T1000 (cell line): ENCODE data around the gene LRRN2.
"Not testable (repeated sequence)": the region's sequence is repeated elsewhere in the genome, so short reads cannot be mapped to it uniquely, and the experiment has no call there.

Experiments
- DNase-seq: peaks from one replicate; lab custom pipeline; 2025; ENCODE audit warnings: mixed read lengths; lab: John Stamatoyannopoulos, UW

LRRN2 gene

DNA sequence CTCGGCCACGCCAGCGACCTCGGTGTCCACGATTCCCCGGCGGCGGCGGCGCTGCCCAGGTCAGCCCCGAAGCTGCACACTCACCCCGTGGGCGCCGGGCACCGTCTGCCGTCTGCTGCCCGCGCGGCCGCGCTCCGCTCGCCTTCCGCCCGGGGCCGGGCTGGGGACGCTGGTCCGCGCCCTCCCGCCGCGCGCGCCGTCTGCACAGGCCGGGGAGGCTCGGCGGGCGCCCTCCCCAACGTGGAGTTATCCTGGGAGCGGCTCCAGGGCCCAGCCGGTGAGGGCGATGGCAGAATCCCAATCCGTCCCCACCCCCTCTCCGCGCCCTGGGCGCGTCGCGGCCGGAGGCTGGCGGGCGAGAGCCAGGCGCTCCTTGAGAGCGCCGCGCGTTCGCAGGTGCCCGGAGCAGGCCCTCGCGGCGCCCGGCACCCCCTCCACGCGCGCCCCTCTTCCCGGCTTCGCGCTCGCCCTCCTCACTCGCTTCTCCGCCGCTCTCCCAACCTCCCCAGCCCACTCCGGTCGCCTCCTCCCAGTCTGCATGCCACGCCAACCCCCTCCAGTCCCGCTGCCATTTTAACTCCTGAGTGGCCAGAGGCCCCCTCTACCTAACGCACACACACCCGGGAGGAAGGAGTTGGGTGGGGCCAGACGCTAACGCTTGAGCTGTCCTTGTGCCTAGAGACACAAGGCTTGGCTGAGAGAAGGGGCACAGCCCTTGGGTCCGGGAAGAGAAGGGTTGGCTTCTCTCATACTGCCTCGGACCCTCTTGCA, at the start of gene LRRN2:
LRRN2 (minus strand) TSS at position 503 of the 771 bp plus-strand sequence. CDS start 65,746 bp downstream, outside the sequence.
- no peak for DNase-seq

- no peak for DNase-seq
These were observed 49.5 kb upstream of the LRRN2 start for GRCh38 chr1:204735042-204735441.

GRCh38 chr1:204733869-204734596, 48.5 kb upstream of the LRRN2 start:
- no peak for DNase-seq

GRCh38 chr1:204733289-204733688, 47.8 kb upstream of the LRRN2 start:
- DNase-seq, result no peak

- no peak for DNase-seq
These were observed 46.5 kb upstream of the LRRN2 start for GRCh38 chr1:204731985-204732575.

- no peak for DNase-seq
These were observed 46.0 kb upstream of the LRRN2 start for GRCh38 chr1:204731509-204731908.

DNA sequence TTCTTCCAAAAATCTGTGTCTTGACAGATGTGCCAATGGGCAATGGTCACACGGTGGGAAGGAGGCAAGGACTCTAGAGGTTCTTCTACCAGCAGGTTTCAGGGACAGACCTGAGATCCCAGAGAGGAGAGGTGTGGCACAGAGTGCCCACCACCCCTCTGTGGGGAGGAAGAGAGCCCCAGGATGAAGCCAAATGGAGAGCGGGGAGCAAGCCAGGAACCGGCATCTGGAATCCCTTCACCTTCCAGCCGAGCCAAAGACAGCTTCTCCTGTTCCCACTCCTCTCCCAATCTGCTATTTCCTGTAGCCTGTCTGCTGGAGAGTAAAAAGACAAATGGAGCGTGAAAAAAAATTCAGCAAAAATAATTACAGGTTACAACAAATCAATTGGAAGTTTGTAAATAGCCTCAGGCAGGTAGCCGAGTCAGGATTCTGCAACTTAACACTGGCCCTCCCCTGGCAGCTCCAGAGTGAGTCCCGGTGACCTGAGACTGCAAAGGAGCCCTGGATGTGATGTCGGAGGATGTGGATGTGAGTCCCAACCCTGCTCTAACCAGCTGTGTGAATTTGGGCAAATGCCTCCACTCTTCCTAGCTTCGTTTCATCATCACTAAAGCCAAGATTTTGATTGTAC, 45.4 kb upstream of the LRRN2 start:
- no peak for DNase-seq

GRCh38 chr1:204729516-204729915, 44.0 kb upstream of the LRRN2 start:
- DNase-seq, result no peak

DNA sequence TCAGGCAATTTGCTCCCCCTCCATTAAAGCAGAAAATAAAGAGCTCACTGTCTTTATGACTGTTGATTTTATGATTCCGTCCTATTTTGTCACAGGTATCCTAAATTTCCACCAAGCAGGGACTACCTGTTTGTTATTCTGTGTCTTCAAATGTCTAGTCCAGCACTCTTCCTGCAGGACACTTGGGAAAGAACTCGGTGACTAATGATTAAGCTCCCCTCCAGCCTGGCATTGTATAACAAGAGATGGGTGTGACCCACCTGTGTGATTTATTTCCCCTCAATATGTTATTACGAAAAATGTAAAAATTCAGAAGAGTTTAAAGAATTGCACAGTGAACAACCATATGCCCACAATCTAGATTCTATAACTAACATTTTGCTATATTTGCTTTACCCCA, 42.9 kb upstream of the LRRN2 start:
- no peak for DNase-seq

DNA sequence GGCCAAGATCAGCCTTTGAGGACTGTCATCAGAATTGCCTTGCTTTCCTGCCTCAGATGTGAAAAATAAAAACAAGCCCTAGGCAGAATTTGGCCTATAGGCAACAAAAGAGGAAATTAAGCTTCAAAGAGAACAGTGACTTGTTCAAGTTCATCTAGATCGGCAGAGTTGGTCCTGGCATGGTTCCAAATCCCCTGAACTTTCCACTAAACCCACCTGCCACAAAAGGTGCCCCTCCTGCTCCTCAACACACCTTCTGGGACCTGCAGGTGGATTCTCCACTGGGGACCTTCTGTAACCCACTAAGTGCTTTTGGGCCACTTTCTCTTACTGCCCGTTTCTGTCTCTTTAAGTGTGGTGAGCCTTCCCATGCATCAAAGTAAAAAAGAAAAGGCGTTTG, 42.5 kb upstream of the LRRN2 start:
- DNase-seq, result no peak

- DNase-seq, result not testable (repeated sequence)
These were observed 41.9 kb upstream of the LRRN2 start for GRCh38 chr1:204727438-204727837.

GRCh38 chr1:204726478-204726877, 40.9 kb upstream of the LRRN2 start:
- DNase-seq, result no peak

GRCh38 chr1:204725821-204726448, 40.4 kb upstream of the LRRN2 start:
- DNase-seq, result no peak

DNA sequence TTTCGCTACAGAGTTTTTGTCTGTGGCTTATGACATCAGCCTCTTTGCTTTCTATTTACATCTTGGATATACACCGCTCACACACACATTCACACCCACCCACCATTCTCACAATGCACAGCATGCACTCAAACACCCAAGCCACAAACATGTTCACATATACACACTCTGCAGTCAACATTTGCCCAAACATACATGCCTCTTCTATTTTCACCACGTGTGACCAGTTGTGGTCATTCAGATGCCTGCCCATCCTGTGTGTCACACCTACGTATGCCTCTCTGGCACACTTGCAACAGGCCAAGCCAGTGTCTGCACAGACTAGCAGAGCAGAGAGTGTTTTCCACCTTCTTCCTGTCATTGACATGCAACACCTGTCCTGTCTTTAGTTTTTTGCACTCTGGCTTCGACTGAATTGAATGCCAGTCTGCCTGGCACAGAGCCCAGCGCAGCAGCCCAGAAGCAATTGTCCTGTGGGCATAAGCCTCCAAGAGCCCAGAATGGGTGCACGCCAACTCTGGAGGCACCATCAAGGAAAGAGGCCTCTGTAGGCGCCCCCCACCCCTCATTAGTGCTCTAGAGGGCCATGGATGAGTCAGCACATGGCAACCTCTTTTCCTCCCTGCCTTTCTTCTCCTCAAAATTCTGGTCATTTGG, 37.7 kb upstream of the LRRN2 start:
- no peak for DNase-seq

- DNase-seq, result no peak
These were observed 36.0 kb upstream of the LRRN2 start for GRCh38 chr1:204721373-204722055.

GRCh38 chr1:204716660-204717059, 31.1 kb upstream of the LRRN2 start:
- no peak for DNase-seq

GRCh38 chr1:204714861-204715511, 29.4 kb upstream of the LRRN2 start:
- no peak for DNase-seq

DNA sequence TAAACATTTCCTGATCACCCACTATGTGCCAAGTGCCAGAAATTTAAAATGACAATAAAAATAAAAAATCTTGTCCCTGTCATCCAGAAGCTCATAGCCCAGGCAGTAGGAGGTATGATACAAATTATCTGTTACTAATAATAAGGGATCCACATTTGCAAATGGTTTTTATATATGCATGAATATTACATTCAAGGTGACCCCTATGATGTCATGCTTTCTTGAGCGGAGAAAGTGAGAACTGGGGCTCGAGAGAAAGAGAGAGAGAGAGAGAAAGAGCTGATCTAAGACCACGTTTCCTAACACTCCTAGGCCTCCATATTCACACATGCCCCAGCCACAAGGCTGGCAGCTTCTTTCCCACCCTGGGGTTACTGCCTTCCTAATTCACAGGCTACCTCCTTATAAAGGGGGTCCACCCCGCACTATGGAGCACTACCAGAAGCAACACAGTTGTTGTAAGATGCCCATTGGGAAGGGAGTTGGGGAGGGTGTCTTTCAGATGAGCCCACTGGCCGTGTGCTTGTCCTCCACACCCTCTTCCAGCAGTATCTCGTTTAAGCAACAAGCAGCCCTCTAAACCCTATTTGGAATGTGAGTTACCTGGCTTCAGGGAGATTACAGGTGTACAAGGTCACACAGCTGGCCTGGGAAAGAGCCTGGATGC, 28.8 kb upstream of the LRRN2 start:
- DNase-seq, result no peak

DNA sequence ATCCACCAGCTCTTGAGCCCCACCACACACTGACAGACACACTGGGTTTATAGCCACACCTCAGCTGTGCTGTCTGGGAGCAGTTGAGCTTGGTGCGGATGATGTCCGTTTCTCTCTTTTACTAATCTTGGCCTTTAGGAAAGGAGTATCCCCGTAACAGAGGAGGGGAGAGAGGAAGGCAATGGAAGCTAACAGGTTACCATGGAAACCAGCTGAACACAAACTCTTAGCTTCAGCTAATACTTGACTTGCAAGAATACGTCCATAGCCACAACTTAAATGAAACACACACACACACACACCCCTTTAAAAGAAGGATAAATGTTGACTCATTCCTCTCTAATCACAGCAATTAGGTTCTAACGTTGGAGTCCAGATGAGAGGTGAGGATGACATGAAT, 28.0 kb upstream of the LRRN2 start:
- no peak for DNase-seq
